Loucy (cell line): ENCODE results near the gene DIPK1B.

Experiments
- EZH2phosphoT487 ChIP-seq: fragments of 200-600 bp; IDR thresholded peaks from 2 replicates; pipeline ENCODE4 v1.6.1; 2018; ENCODE audit warnings: antibody characterized with exemption, mild to moderate bottlenecking, moderate library complexity, borderline replicate concordance
- TF ChIP-seq, protein P1 (sequence below): fragments of 200-600 bp; sonication (generic); conservative IDR thresholded peaks from 2 replicates; pipeline ENCODE4 v1.5.1; 2014; ENCODE audit warnings: mild to moderate bottlenecking, antibody characterized with exemption, low read length

- TF ChIP-seq, protein P1, sequence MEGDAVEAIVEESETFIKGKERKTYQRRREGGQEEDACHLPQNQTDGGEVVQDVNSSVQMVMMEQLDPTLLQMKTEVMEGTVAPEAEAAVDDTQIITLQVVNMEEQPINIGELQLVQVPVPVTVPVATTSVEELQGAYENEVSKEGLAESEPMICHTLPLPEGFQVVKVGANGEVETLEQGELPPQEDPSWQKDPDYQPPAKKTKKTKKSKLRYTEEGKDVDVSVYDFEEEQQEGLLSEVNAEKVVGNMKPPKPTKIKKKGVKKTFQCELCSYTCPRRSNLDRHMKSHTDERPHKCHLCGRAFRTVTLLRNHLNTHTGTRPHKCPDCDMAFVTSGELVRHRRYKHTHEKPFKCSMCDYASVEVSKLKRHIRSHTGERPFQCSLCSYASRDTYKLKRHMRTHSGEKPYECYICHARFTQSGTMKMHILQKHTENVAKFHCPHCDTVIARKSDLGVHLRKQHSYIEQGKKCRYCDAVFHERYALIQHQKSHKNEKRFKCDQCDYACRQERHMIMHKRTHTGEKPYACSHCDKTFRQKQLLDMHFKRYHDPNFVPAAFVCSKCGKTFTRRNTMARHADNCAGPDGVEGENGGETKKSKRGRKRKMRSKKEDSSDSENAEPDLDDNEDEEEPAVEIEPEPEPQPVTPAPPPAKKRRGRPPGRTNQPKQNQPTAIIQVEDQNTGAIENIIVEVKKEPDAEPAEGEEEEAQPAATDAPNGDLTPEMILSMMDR: no peak
- no peak for TF ChIP-seq EZH2phosphoT487
These were observed 23.3 kb upstream of the DIPK1B start for GRCh38 chr9:136689108-136689460.
